ENCODE measurements around the gene ADGRG7.

The ADGRG7 gene

DNA sequence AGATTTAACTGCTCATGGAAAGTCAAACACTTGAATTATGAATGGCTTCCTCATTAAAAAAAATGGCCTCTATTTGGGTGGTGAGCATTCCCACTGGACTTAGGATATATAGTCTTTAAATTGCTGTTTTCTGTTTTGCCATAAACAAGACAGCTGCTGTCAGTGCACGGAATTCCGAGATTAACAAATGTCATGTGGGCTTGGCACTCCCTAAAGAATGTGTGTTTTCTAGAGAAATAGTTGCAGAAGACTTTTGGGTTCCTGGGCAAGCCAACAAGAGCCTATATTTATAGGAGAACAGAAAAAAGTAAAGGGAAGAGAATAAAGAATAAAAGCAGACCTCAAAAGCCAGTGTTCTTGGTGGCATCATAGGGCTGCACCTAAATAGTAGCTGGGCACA is 86.3 kb downstream of the ADGRG7 start:
- no peak for DNase-seq
- H3K9me3 ChIP-seq (ENCODE audit: control insufficient read depth, low read length): no peaks in the 10 kb centered on the region
- no peaks in the 10 kb centered on the region for H3K4me1 ChIP-seq (ENCODE audit: control insufficient read depth, insufficient read depth, low read length, poor library complexity, severe bottlenecking)
- H3K27me3 ChIP-seq (replicated peaks; ENCODE audit: control insufficient read depth, insufficient read depth, low read length, poor library complexity, severe bottlenecking): no peaks in the 10 kb centered on the region
- no peak overlapping the region for H3K4me3 ChIP-seq (ENCODE audit: insufficient read depth, low read depth, low read length, poor library complexity, severe bottlenecking)
- H3K36me3 ChIP-seq (ENCODE audit: control insufficient read depth, insufficient read depth, low read length): no peaks in the 10 kb centered on the region
- H3K27ac ChIP-seq (ENCODE audit: insufficient read depth, low read length, poor library complexity, severe bottlenecking): no peak overlapping the region

DNA sequence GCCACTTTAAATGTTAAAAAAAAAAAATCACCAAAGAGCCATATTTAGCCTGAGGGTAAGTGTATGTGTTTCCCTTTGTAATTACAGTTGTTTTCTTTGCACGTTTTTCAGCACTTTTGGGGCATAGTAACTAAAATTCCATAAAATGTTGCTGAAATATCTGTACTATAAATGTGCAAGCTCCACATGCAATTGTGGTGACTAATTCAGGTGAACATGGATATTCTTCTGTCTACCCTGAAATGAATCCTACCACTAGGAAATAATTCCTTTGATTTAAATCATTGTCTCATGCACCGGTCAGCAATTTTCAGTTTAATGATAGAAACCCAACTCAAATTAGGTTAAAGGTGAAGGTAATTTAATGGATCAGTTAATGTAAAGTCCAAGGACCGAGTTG is 86.8 kb downstream of the ADGRG7 start:
- H3K36me3 ChIP-seq (ENCODE audit: control insufficient read depth, insufficient read depth, low read length): no peaks in the 10 kb centered on the region

GRCh38 chr3:100697172-100697571 is 87.8 kb downstream of the ADGRG7 start:
- no peaks in the 10 kb centered on the region for H3K36me3 ChIP-seq (ENCODE audit: control insufficient read depth, insufficient read depth, low read length)
- H3K9me3 ChIP-seq (ENCODE audit: control insufficient read depth, low read length): no peaks in the 10 kb centered on the region
- no peak overlapping the region for H3K27ac ChIP-seq (ENCODE audit: insufficient read depth, low read length, poor library complexity, severe bottlenecking)
- no peak overlapping the region for H3K4me3 ChIP-seq (ENCODE audit: insufficient read depth, low read depth, low read length, poor library complexity, severe bottlenecking)
- no peaks in the 10 kb centered on the region for H3K4me1 ChIP-seq (ENCODE audit: control insufficient read depth, insufficient read depth, low read length, poor library complexity, severe bottlenecking)
- no peaks in the 10 kb centered on the region for H3K27me3 ChIP-seq (replicated peaks; ENCODE audit: control insufficient read depth, insufficient read depth, low read length, poor library complexity, severe bottlenecking)
- no peak for DNase-seq

More for the DNA sequence above, 86.8 kb downstream of the ADGRG7 start:
- Histone ChIP-seq H3K9me3 (ENCODE audit: control insufficient read depth, low read length) (no peaks in the 10 kb centered on the region), H3K27me3 (replicated peaks; ENCODE audit: control insufficient read depth, insufficient read depth, low read length, poor library complexity, severe bottlenecking) (no peaks in the 10 kb centered on the region), H3K27ac (ENCODE audit: insufficient read depth, low read length, poor library complexity, severe bottlenecking) (no peak overlapping the region), H3K4me1 (ENCODE audit: control insufficient read depth, insufficient read depth, low read length, poor library complexity, severe bottlenecking) (no peaks in the 10 kb centered on the region), H3K4me3 (ENCODE audit: insufficient read depth, low read depth, low read length, poor library complexity, severe bottlenecking) (no peak overlapping the region)
- no peak for DNase-seq

- H3K36me3 ChIP-seq (ENCODE audit: control insufficient read depth, insufficient read depth, low read length): no peaks in the 10 kb centered on the region
- no peak overlapping the region for H3K27ac ChIP-seq (ENCODE audit: insufficient read depth, low read length, poor library complexity, severe bottlenecking)
- H3K4me3 ChIP-seq (ENCODE audit: insufficient read depth, low read depth, low read length, poor library complexity, severe bottlenecking): no peak overlapping the region
- H3K27me3 ChIP-seq (replicated peaks; ENCODE audit: control insufficient read depth, insufficient read depth, low read length, poor library complexity, severe bottlenecking): no peaks in the 10 kb centered on the region
- no peaks in the 10 kb centered on the region for H3K9me3 ChIP-seq (ENCODE audit: control insufficient read depth, low read length)
- no peaks in the 10 kb centered on the region for H3K4me1 ChIP-seq (ENCODE audit: control insufficient read depth, insufficient read depth, low read length, poor library complexity, severe bottlenecking)
- DNase-seq: no peak
Observed at GRCh38 chr3:100697723-100698285, 88.4 kb downstream of the ADGRG7 start.

DNA sequence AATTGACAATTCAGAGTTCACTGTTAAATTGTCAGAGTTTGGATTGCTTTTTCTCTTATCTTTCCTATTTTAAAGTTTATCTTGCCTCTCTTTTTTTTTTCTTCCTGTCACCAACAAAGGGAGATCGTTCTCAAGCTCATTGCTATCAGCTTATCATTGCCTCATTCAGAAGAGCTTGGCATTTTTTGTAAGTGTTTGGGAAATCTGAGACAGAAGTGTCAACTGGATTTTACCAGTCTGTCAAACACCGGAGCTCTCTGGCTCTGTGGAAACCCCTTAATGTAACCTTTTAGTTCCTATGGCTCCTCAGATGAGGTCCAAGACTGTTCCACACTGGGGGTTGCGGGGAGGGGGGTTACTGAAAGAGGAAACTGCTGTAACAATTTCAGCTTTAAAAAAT is 89.3 kb downstream of the ADGRG7 start:
- no peaks in the 10 kb centered on the region for H3K27me3 ChIP-seq (replicated peaks; ENCODE audit: control insufficient read depth, insufficient read depth, low read length, poor library complexity, severe bottlenecking)
- no peaks in the 10 kb centered on the region for H3K36me3 ChIP-seq (ENCODE audit: control insufficient read depth, insufficient read depth, low read length)
- no peaks in the 10 kb centered on the region for H3K4me1 ChIP-seq (ENCODE audit: control insufficient read depth, insufficient read depth, low read length, poor library complexity, severe bottlenecking)
- H3K4me3 ChIP-seq (ENCODE audit: insufficient read depth, low read depth, low read length, poor library complexity, severe bottlenecking): no peak overlapping the region
- no peak overlapping the region for H3K27ac ChIP-seq (ENCODE audit: insufficient read depth, low read length, poor library complexity, severe bottlenecking)
- no peak for DNase-seq
- no peaks in the 10 kb centered on the region for H3K9me3 ChIP-seq (ENCODE audit: control insufficient read depth, low read length)

DNA sequence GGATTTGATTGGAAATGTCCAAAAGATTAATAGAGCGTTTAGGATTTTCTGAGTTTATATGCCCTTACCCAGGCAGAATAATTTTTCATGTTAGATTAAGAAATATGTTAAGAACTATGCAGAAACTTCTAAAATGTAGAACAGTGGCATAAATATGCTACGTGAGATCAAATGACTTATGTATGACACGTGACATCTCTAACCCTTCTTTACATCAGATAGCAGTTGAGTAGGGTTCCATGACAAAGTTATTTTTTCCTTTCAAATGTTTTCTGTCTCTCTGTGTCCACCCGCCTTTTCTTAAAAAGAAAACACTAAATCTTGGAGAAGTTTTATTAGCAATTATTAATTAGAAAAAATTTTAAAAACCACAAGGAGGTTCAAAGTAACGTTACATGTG is 91.3 kb downstream of the ADGRG7 start:
- H3K36me3 ChIP-seq (ENCODE audit: control insufficient read depth, insufficient read depth, low read length): no peaks in the 10 kb centered on the region
- H3K4me3 ChIP-seq (ENCODE audit: insufficient read depth, low read depth, low read length, poor library complexity, severe bottlenecking): no peak overlapping the region
- no peak for DNase-seq
- no peaks in the 10 kb centered on the region for H3K9me3 ChIP-seq (ENCODE audit: control insufficient read depth, low read length)
- no peaks in the 10 kb centered on the region for H3K4me1 ChIP-seq (ENCODE audit: control insufficient read depth, insufficient read depth, low read length, poor library complexity, severe bottlenecking)
- H3K27ac ChIP-seq (ENCODE audit: insufficient read depth, low read length, poor library complexity, severe bottlenecking): no peak overlapping the region
- H3K27me3 ChIP-seq (replicated peaks; ENCODE audit: control insufficient read depth, insufficient read depth, low read length, poor library complexity, severe bottlenecking): no peaks in the 10 kb centered on the region

GRCh38 chr3:100702082-100702979 is 92.9 kb downstream of the ADGRG7 start:
- Histone ChIP-seq H3K27me3 (replicated peaks; ENCODE audit: control insufficient read depth, insufficient read depth, low read length, poor library complexity, severe bottlenecking) (no peaks in the 10 kb centered on the region), H3K9me3 (ENCODE audit: control insufficient read depth, low read length) (no peaks in the 10 kb centered on the region), H3K4me1 (ENCODE audit: control insufficient read depth, insufficient read depth, low read length, poor library complexity, severe bottlenecking) (no peaks in the 10 kb centered on the region), H3K36me3 (ENCODE audit: control insufficient read depth, insufficient read depth, low read length) (no peaks in the 10 kb centered on the region), H3K4me3 (ENCODE audit: insufficient read depth, low read depth, low read length, poor library complexity, severe bottlenecking) (no peak overlapping the region), H3K27ac (ENCODE audit: insufficient read depth, low read length, poor library complexity, severe bottlenecking) (no peak overlapping the region)
- no peak for DNase-seq

DNA sequence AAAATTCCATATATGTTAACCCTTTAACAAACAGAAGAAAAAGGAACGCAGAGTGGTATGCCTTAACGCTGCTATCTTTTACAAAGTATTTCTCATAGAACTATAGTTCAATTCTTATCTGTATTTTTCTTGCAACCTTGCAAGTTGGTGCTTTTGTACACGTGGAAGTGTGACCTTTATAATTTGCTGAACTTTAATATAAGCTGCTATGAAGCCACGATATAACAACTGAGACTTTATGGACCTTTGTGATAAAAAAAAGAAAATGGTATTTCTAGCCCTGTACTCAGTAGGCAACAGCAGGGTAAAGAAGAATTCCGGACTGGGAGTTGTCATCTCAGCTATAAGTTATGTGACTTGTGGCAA is 93.6 kb downstream of the ADGRG7 start:
- H3K27me3 ChIP-seq (replicated peaks; ENCODE audit: control insufficient read depth, insufficient read depth, low read length, poor library complexity, severe bottlenecking): no peaks in the 10 kb centered on the region
- H3K27ac ChIP-seq (ENCODE audit: insufficient read depth, low read length, poor library complexity, severe bottlenecking): no peak overlapping the region
- no peak overlapping the region for H3K4me3 ChIP-seq (ENCODE audit: insufficient read depth, low read depth, low read length, poor library complexity, severe bottlenecking)
- H3K4me1 ChIP-seq (ENCODE audit: control insufficient read depth, insufficient read depth, low read length, poor library complexity, severe bottlenecking): no peaks in the 10 kb centered on the region
- no peaks in the 10 kb centered on the region for H3K36me3 ChIP-seq (ENCODE audit: control insufficient read depth, insufficient read depth, low read length)
- H3K9me3 ChIP-seq (ENCODE audit: control insufficient read depth, low read length): no peaks in the 10 kb centered on the region
- no peak for DNase-seq

- H3K27me3 ChIP-seq (replicated peaks; ENCODE audit: control insufficient read depth, insufficient read depth, low read length, poor library complexity, severe bottlenecking): no peaks in the 10 kb centered on the region
- no peaks in the 10 kb centered on the region for H3K36me3 ChIP-seq (ENCODE audit: control insufficient read depth, insufficient read depth, low read length)
- no peak for DNase-seq
- no peaks in the 10 kb centered on the region for H3K9me3 ChIP-seq (ENCODE audit: control insufficient read depth, low read length)
- no peaks in the 10 kb centered on the region for H3K4me1 ChIP-seq (ENCODE audit: control insufficient read depth, insufficient read depth, low read length, poor library complexity, severe bottlenecking)
- no peak overlapping the region for H3K27ac ChIP-seq (ENCODE audit: insufficient read depth, low read length, poor library complexity, severe bottlenecking)
- no peak overlapping the region for H3K4me3 ChIP-seq (ENCODE audit: insufficient read depth, low read depth, low read length, poor library complexity, severe bottlenecking)
Observed at GRCh38 chr3:100703865-100704264, 94.5 kb downstream of the ADGRG7 start.

GRCh38 chr3:100706365-100706764 is 97.0 kb downstream of the ADGRG7 start:
- no peak overlapping the region for H3K27ac ChIP-seq (ENCODE audit: insufficient read depth, low read length, poor library complexity, severe bottlenecking)
- no peak overlapping the region for H3K4me3 ChIP-seq (ENCODE audit: insufficient read depth, low read depth, low read length, poor library complexity, severe bottlenecking)
- no peaks in the 10 kb centered on the region for H3K9me3 ChIP-seq (ENCODE audit: control insufficient read depth, low read length)
- no peaks in the 10 kb centered on the region for H3K27me3 ChIP-seq (replicated peaks; ENCODE audit: control insufficient read depth, insufficient read depth, low read length, poor library complexity, severe bottlenecking)
- peaks cover 3% of the 10 kb centered on the region for H3K4me1 ChIP-seq (ENCODE audit: control insufficient read depth, insufficient read depth, low read length, poor library complexity, severe bottlenecking)
- no peaks in the 10 kb centered on the region for H3K36me3 ChIP-seq (ENCODE audit: control insufficient read depth, insufficient read depth, low read length)
- no peak for DNase-seq

All from effector memory CD4-positive, alpha-beta T cell (primary cell).